Endodermal cell (in vitro differentiated cells): ENCODE data around the gene KLHL33. TPM values are rescaled to one million over a fixed set of nuclear protein-coding genes. Genes with fewer than 3 reads are reported as not detected.

ENCODE experiments used
- DNase-seq: peaks from one replicate; pipeline ENCODE4 v3.0.0-alpha.2; 2017
- H3K27ac ChIP-seq: 2 replicates; pipeline ENCODE4 v1.5.1; 2013; ENCODE audit warnings: mild to moderate bottlenecking, low read depth, low read length, moderate library complexity
- H3K27me3 ChIP-seq: 2 replicates; pipeline ENCODE4 v1.6.1; 2013; ENCODE audit warnings: mild to moderate bottlenecking, low read length, moderate library complexity; ENCODE audit not compliant: insufficient read depth, control insufficient read depth, poor library complexity, severe bottlenecking
- H3K36me3 ChIP-seq: 2 replicates; pipeline ENCODE4 v1.7.0; 2013; ENCODE audit warnings: mild to moderate bottlenecking, low read length, moderate library complexity; ENCODE audit not compliant: control insufficient read depth, insufficient read depth
- H3K4me1 ChIP-seq: one replicate; pipeline ENCODE4 v1.7.0; 2013; ENCODE audit warnings: low read length; ENCODE audit not compliant: control insufficient read depth, insufficient read depth
- H3K4me3 ChIP-seq: 2 replicates; pipeline ENCODE4 v1.5.1; 2013; ENCODE audit warnings: mild to moderate bottlenecking, low read length, moderate library complexity
- H3K9ac ChIP-seq: 2 replicates; pipeline ENCODE4 v1.6.1; 2013; ENCODE audit warnings: mild to moderate bottlenecking, low read length, moderate library complexity; ENCODE audit not compliant: poor library complexity, severe bottlenecking; ENCODE audit errors: extremely low read depth
- H3K9me3 ChIP-seq: 2 replicates; pipeline ENCODE4 v1.6.1; 2013; ENCODE audit warnings: mild to moderate bottlenecking, low read length, moderate library complexity; ENCODE audit not compliant: control insufficient read depth
- H3K27ac Mint-ChIP-seq: 2 replicates; pipeline ENCODE4 v1.8.0; 2020; ENCODE audit warnings: mixed read lengths
- H3K27me3 Mint-ChIP-seq: 2 replicates; pipeline ENCODE4 v1.8.0; 2021; ENCODE audit warnings: mild to moderate bottlenecking, mixed read lengths; ENCODE audit not compliant: insufficient read depth
- H3K36me3 Mint-ChIP-seq: 2 replicates; pipeline ENCODE4 v1.8.0; 2020; ENCODE audit warnings: low read depth, mixed read lengths
- H3K4me1 Mint-ChIP-seq: 2 replicates; pipeline ENCODE4 v1.8.0; 2020; ENCODE audit warnings: mixed read lengths
- H3K4me3 Mint-ChIP-seq: 2 replicates; pipeline ENCODE4 v1.8.0; 2020; ENCODE audit warnings: mild to moderate bottlenecking, moderate library complexity, mixed read lengths
- H3K9me3 Mint-ChIP-seq: 2 replicates; pipeline ENCODE4 v1.8.0; 2020; ENCODE audit warnings: mild to moderate bottlenecking, mixed read lengths
- WGBS, 2 experiments: methylation state at CpG; one replicate each; pipeline versions ENCODE4 v1.1.5 to v1.1.7; 2013; ENCODE audit warnings: missing lambda C conversion rate in 2 of 2, mixed read lengths in 1 of 2; ENCODE audit not compliant: insufficient coverage in 1 of 2, insufficient read length in 1 of 2; 5-methylcytosine and 5-hydroxymethylcytosine counted together
- total RNA-seq, 2 donors: library from RNA; stranded (reverse); fragmentation: NEBNext Ultra II Directional in 1 of 2; extraction: Animal tissue kit (Norgen Biotek cat#: 25700) in 1 of 2; gene quantifications; 2 replicates in 1 of 2; 3 replicates in 1 of 2; pipeline ENCODE4 v1.2.1, GENCODE V29; 2021
- TF ChIP-seq, protein P1 (sequence below): fragments of 200-600 bp; sonication (generic); conservative IDR thresholded peaks from 2 replicates; pipeline ENCODE4 v1.5.0; 2021; ENCODE audit warnings: antibody characterized with exemption, mild to moderate bottlenecking

KLHL33 gene
- total RNA-seq, 2 donors from 2014 or later = 0.09 TPM; not detected in 1

DNA sequence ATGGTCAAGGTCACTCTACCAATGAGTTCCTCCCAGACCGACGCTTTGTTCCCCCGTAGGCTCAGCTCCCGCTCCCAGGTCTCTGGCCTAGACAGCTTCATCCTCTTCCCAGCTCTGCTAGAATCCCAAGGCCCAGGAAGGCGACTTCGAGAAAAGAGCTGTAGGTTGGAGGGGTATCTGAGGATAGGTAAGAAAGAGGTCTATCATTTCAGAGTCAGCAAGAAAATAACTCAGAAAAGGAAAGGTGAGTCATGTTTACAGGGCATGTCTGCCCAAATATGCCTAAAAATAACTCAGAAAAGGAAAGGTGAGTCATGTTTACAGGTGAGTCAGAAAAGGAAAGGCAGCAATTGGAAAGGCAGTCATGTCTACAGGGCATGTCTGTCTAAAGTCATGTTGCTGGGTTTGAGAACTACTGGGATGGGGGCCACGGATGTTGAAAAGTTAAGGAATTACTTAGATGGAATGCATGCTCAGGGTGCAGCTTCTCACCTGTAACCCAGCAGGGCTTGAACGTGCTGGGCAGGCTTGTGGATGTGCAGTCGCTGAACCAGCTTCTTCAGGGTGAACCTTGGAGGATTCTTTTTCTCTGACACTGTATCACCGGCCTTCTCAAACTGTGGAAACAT lies 34.9 kb downstream of the KLHL33 start:
- Histone ChIP-seq H3K27ac (no peak overlapping the region), H3K27me3 (no peaks in the 10 kb centered on the region), H3K4me1 (no peaks in the 10 kb centered on the region), H3K36me3 (peaks cover 81% of the 10 kb centered on the region), H3K9ac (no peak overlapping the region), H3K4me3 (no peak overlapping the region), H3K9me3 (no peaks in the 10 kb centered on the region)
- TF ChIP-seq, protein P1, sequence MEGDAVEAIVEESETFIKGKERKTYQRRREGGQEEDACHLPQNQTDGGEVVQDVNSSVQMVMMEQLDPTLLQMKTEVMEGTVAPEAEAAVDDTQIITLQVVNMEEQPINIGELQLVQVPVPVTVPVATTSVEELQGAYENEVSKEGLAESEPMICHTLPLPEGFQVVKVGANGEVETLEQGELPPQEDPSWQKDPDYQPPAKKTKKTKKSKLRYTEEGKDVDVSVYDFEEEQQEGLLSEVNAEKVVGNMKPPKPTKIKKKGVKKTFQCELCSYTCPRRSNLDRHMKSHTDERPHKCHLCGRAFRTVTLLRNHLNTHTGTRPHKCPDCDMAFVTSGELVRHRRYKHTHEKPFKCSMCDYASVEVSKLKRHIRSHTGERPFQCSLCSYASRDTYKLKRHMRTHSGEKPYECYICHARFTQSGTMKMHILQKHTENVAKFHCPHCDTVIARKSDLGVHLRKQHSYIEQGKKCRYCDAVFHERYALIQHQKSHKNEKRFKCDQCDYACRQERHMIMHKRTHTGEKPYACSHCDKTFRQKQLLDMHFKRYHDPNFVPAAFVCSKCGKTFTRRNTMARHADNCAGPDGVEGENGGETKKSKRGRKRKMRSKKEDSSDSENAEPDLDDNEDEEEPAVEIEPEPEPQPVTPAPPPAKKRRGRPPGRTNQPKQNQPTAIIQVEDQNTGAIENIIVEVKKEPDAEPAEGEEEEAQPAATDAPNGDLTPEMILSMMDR = no peak
- Mint-ChIP-seq H3K4me3 (no peak overlapping the region), H3K4me1 (no peaks in the 10 kb centered on the region), H3K27ac (no peak overlapping the region), H3K9me3 (no peaks in the 10 kb centered on the region), H3K36me3 (peaks cover 62% of the 10 kb centered on the region), H3K27me3 (no peaks in the 10 kb centered on the region)
- 93 to 94% methylated on average over 5 to 10 of the region's 10 CpGs for WGBS, 2 experiments
- DNase-seq = no peak

DNA sequence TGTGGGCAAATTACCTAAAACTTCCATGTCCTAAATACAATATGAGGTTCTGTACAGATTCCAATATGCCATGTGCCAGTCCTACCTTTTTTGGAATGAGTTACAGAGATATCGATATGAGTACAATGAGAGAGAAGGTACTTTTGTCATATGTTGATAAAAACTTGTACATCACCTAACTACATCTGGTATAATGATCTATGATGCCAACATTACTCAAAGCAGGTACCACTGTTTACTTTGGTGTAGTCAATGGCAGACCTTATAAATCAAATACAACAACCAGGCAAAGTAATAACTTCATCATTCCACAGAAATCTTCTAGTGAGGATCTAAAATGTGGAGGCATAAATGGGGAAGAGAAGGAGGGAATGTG lies 35.4 kb downstream of the KLHL33 start:
- no peak overlapping the region for H3K9ac ChIP-seq
- no peaks in the 10 kb centered on the region for H3K27me3 ChIP-seq
- H3K27ac Mint-ChIP-seq = no peak overlapping the region
- peaks cover 81% of the 10 kb centered on the region for H3K36me3 ChIP-seq
- H3K27me3 Mint-ChIP-seq = no peaks in the 10 kb centered on the region
- no peak overlapping the region for H3K27ac ChIP-seq
- peaks cover 64% of the 10 kb centered on the region for H3K36me3 Mint-ChIP-seq
- no peaks in the 10 kb centered on the region for H3K9me3 Mint-ChIP-seq
- TF ChIP-seq, protein P1 = no peak
- no peaks in the 10 kb centered on the region for H3K4me1 ChIP-seq
- WGBS, 2 experiments = 83% methylated on average over 1 of the region's 1 CpG; no CpG with 5 or more reads in 1 of the 2 experiments
- no peak overlapping the region for H3K4me3 Mint-ChIP-seq
- H3K4me3 ChIP-seq = no peak overlapping the region
- DNase-seq = no peak
- no peaks in the 10 kb centered on the region for H3K4me1 Mint-ChIP-seq
- H3K9me3 ChIP-seq = no peaks in the 10 kb centered on the region

DNA sequence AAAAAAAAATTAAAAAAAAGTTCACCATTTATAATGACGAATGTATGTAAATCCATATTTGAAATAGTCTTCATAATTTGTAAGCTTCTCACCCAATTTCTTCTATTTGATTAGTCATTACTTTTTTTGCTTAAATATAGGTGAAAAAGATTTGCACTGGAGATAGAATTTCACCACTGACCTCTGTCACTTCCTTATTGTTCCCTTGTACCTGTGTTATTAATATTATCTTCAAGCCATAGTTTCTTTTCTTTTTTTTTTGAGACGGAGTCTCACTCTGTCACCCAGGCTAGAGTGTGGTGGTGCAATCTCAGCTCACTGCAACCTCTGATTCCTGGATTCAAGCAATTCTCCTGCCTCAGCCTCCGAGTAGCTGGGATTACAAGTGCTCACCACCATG lies 38.5 kb downstream of the KLHL33 start:
- DNase-seq = no peak
- H3K27me3 ChIP-seq = no peaks in the 10 kb centered on the region

More for the DNA sequence above, 38.5 kb downstream of the KLHL33 start:
- Histone ChIP-seq H3K27ac (no peak overlapping the region), H3K36me3 (peaks cover 70% of the 10 kb centered on the region), H3K4me1 (no peaks in the 10 kb centered on the region), H3K9me3 (no peaks in the 10 kb centered on the region), H3K9ac (no peak overlapping the region), H3K4me3 (no peak overlapping the region)
- Mint-ChIP-seq H3K36me3 (peaks cover 59% of the 10 kb centered on the region), H3K27ac (no peak overlapping the region), H3K4me3 (no peak overlapping the region), H3K27me3 (no peaks in the 10 kb centered on the region), H3K9me3 (no peaks in the 10 kb centered on the region), H3K4me1 (no peaks in the 10 kb centered on the region)
- TF ChIP-seq, protein P1 = no peak
- 88 to 90% methylated on average over 1 to 3 of the region's 3 CpGs for WGBS, 2 experiments
